Vein endothelial cell (primary cell): ENCODE measurements around the gene SEC63. TPM values are rescaled to one million over a fixed set of nuclear protein-coding genes. Genes with fewer than 3 reads are reported as not detected.
A peak's percentile ranks its signal among the peaks of the same experiment; 100 is the strongest.

Experiments used
- small RNA-seq: library from RNA; depleted of rRNA; stranded (forward); fragments of <200 nt; gene quantifications from one replicate; pipeline ENCODE3, GENCODE V24; 2012
- total RNA-seq: library from RNA; depleted of rRNA; stranded (reverse); fragments of >200 nt; gene quantifications from 2 replicates; pipeline ENCODE4 v1.2.3, GENCODE V29; 2012

SEC63 gene
- 21.9 and 25.6 TPM in 2 replicates for total RNA-seq

GRCh38 chr6:107957909-107958688 lies at the start of gene SEC63:
SEC63 (minus strand) TSS chr6:107958208; CDS start chr6:107958009, 199 bp downstream.

Small RNA genes lying within 50 kb of the gene (small RNA-seq; reads per million reads assigned to genes)
- gene MTHFD2P3 (not detected), gene RF00045 (0.48 reads per million, percentile 29 among the genes with 10 or more reads in this experiment), gene RNU6-437P (not detected)

Other genes starting within 250 kb of the SEC63 start
- not detected in 2 replicates for gene SCML4, start 133.9 kb downstream of the SEC63 start, total RNA-seq
- 19.6 and 32.7 TPM in 2 replicates for gene OSTM1, start 116.5 kb upstream of the SEC63 start, total RNA-seq
- not detected in 2 replicates for gene NR2E1, start 207.8 kb upstream of the SEC63 start, total RNA-seq